GM21717 (cell line): ENCODE measurements around the gene SHLD3.
"Not testable (repeated sequence)": the region's sequence is repeated elsewhere in the genome, so short reads cannot be mapped to it uniquely, and the experiment has no call there.

ENCODE experiments used
- ATAC-seq: cut with Tn5 transposase; IDR thresholded peaks from one replicate; pipeline ENCODE4 v1.9.1; 2021; ENCODE audit warnings: mild to moderate bottlenecking, moderate library complexity; ENCODE audit not compliant: unreplicated experiment

SHLD3 gene, protein sequence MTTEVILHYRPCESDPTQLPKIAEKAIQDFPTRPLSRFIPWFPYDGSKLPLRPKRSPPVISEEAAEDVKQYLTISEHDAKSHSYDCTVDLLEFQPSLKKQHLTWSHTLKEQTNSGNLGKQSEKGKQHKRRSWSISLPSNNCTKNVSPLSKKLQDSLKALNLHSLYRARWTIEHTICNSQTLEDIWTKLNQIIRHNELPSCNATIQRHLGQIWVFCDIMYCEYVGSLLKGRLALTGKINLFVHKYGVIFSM

DNA sequence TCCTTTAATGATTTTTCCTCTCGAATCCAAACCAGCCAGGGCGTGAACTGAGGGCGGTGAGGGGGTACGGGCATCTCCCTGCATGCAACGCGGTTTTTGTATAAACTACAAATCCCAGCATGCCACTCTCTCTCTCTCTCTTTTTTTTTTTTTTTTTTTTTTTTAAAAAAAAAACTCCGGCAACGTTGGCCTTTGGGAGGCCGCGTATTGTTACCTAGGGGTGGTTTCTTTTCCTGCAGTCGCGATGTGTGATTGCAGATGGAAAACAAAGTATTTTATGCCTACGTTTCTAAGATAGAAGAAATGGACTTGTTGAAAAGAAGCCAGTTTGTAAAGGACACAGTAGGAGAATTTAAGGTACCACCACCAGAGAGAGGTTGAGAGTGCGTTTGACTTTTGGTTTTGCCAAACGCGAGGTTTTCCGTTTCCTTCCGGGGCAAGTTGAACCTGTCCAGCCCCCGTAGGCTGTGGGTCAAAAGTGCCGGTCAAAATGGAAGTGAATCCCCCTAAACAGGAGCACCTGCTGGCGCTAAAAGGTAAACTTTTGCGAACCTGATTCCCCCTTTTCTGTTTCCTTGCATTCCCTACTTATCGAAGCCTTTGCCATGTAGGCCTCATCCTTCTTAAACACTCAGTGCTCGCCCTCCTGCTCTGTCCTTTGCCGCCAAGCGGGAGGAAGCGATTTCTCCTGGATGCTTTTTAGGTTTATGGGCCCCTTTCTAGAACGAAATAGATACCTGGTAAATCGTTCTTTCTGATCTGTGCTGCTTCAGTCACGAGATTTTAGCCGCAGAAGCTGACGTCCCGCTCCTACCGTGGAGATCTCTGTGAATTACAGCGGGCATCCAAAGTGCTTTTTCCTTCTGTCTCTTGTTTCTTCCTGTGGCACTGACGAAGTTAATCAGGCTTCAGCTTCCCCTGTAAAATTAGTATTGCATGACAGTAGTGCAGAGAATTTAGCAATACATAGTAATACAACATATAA, at the start of gene SHLD3, which contains the start of gene TRAPPC13:
Gene SHLD3 (plus strand): TSS at position 457 of the 985 bp plus-strand sequence. CDS start 4,561 bp downstream, outside the sequence.
Gene TRAPPC13 (plus strand): TSS at position 457 of the 985 bp plus-strand sequence. CDS start 34 bp downstream, at position 491.
- ATAC-seq: peak; percentile 65

DNA sequence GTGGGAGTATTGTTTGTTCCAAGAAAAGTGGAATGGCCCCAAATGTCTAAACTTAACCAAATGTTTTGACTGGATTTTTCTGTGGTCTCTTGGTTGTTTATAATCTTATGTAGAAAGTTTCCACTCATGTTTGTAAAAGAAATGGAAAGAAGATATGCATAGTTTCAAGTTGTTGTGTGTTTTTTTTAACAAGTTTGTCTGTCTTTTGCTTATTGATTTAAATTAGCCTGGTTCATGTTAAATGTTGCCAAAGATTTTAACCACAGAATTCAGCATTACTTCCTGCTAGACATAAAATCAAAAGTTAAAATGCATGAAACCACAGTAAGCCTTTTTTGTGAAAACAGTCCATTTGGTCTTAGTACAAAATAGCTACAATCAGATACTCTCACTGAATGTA, 47.7 kb upstream of the SHLD3 start:
- ATAC-seq: no peak

DNA sequence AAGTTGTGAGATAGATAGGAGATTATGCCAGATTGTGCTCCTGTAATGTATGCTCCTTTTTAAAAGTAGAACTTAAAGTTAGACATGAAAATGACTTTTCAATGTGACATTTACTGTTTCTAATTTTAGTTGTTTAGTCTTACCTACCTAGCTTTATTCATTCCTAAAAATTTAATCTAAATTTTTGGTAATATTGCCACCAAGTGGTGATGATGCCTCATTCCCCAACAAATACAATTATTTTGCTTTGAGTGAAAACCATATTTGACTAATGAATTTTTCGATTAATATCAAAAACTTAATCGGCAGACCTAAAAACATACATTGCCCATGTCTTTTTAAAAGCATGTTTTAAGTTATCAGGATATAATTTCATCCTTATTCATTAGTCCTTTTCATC, 36.1 kb upstream of the SHLD3 start:
- no peak for ATAC-seq

DNA sequence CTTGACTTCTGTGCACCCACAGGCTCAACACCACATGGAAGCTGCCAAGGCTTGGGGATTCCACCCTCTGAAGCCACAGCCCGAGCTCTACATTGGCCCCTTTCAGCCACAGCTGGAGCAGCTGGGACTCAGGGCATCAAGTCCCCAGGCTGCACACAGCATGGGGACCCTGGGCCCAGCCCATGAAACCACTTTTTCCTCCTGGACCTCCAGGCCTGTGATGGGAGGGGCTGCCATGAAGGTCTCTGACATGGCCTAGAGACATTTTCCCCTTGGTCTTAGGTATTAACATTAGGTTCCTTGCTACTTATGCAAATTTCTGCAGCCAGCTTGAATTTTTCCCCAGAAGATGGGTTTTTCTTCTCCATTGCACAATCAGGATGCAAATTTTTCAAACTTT, 23.1 kb upstream of the SHLD3 start:
- not testable (repeated sequence) for ATAC-seq

DNA sequence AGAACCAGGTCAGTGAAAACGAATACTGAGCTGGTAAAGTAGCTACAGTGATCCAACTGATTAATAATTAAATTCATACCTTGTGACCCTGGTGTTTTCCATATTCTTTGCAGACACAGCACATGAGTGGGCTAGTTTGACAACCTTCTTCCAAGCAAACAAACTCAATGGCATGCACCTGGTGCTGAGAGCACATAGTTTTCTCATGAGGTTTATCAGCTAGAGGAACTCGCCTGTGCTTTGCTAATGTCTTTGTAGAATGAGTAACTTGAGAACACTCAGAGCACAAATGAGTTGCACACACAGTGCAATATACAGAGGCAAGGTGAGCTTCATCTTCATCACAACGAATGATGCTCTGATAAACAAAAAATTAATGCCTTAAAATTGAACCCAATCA, 13.3 kb upstream of the SHLD3 start:
- no peak for ATAC-seq

DNA sequence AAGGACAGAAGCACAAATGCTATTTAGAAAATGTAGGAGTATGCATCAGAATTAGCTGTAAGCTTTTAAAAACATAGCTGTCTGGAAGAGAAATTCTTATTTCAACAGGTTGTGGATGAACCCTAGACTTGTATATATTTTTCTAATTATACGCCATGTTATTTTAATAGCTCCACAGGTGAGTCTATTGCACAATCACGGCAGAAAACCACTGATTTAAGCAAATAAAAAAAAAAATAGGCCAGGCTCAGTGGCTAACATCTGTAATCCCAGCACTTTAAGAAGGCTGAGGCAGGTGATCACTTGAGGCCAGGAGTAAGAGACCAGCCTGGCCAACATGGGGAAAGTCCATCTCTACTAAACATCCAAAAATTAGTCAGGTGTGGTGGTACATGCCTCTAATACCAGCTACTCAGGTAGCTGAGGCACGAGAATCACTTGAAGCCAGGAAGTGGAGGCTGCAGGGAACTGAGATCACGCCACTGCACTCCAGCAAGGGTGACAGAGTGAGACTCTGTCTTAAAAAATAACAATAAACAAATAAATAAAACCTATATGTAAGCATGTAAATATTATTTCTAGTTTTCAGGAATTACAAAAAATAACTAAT, 12.4 kb upstream of the SHLD3 start:
- ATAC-seq: no peak

DNA sequence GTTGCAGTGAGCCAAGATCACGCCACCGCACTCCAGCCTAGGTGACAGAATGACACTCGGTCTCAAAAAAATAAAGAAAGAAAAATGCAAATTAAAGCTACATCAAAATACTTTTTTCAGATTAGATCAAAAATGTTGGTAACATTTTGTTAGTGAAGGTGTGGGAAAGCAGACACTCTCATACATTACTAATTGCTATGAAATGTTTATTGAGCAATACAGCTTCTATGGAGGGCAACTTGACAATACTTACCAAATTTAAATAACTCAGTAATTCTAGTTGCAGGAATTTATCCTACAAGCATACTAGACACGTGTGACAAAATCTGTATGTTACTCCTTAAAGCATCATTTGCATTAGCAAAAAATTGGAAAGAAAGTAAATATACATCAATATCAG, 4.8 kb upstream of the SHLD3 start:
- ATAC-seq: no peak

DNA sequence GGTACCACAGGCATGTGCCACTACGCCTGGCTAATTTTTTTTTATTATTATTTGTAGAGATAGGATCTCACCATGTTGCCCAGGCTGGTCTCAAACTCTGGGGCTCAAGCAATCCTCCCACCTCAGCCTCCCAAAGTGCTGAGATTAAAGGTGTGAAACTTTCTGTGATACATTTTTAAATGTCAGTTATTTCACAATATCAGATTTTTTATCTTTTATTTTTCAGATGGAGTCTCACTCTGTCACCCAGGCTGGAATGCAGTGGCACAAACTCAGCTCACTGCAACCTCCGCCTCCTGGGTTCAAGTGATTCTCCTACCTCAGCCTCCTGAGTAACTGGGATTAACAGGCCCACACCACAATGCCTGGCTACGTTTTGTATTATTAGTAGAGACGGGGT, 2.9 kb upstream of the SHLD3 start:
- not testable (repeated sequence) for ATAC-seq

DNA sequence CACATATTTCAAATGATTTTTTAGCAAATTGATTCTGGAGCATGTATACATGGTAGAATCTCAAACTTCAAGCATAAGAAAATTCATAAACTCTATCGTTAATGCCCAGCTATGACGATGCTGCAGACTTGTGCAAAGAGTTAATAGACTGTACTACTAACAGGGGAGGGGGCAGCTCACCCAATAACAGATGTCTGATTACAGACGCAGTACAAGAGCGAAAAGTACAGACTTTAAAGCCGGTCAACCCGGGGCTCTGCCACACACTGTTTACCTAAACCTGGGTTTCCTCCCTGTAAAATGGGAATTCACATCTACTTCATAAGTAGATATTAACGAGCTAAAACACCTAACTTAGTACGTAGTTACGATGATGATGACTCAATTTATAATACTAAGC, 1.3 kb upstream of the SHLD3 start:
- ATAC-seq: no peak

DNA sequence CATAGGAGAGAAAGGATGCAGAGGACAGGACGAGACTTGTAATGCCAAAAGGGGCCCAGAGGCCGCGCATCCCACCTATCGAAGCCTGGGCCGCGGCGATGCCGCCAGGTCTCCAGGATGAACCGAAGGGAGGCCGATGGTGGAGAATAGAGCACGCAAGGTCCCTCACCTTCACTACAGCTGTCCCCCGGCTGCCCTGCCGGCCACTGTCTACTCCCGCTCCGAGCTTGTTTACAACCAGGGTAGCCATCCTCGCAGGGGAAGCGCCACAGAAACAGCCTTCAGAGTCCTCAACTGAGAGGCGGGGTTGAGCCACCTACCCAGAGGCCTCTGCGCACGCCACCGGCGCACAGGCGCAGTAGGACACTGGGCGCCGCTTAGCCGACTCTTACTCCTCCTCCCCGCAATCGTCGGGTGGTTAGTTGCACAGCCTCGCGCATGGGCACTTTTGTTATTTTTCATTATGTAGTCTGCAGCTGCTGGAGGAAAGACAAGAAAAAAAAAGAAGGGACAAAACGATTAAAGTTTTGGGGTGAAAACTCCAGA, 729 bp upstream of the SHLD3 start, which contains the start of gene TRIM23:
Gene TRIM23 (minus strand): TSS at position 309 of the 546 bp plus-strand sequence. CDS start 59 bp downstream, at position 250.
- ATAC-seq: peak; percentile 95

DNA sequence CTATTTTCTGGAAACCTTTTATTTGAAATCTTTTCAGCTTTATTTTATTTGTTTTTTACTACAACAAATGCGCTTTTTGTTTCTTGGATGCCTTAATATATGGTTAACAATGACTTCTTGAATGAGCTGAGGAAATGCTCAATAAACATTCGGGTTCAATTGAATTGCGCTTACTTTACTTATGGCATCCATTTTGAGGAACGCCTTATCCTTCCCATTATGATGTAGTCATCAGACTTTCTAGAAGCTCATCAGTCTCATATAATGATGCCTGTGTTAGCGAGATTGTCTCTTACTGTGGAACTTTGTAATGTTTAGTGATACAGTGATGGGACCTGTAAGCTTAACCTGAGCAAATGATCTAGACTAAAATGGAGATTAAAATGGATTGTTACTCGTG, 916 bp downstream of the SHLD3 start:
- ATAC-seq: no peak

DNA sequence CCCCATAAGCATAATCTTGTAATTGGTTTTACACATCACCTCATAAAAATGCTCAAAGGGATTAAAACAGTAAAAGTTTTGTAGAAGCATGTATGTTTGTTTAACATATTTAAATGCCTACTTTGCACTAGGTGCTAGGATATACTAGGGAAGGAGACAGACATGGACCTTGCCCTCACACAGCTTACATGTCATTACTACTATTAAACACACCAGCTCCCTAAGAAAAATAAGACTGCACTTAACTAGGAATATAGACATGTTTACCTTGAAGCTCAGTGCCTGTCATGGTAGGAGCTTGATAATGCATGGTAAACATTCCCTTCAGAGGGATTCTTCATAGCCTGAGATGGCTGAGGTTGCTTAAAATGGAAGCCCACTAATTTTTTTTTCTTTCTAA, 6.2 kb downstream of the SHLD3 start:
- ATAC-seq: no peak

DNA sequence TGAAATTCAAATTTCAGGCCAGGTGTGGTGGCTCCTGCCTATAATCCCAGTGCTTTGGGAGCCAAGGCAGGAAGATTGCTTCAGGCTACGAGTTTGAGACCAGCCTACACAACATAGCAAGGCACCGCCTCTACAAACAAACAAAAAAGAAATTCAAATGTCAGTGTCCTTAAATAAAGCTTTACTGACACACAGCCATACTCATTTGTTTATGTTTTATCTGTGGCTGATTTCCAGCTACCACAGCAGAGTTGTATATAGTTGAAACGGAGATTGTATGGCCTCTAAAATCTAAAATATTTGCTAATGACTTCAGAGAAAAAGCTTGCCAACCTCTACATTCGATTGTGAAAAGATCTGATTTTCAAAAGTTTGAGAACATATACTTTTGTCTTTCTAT, 15.4 kb downstream of the SHLD3 start:
- no peak for ATAC-seq

DNA sequence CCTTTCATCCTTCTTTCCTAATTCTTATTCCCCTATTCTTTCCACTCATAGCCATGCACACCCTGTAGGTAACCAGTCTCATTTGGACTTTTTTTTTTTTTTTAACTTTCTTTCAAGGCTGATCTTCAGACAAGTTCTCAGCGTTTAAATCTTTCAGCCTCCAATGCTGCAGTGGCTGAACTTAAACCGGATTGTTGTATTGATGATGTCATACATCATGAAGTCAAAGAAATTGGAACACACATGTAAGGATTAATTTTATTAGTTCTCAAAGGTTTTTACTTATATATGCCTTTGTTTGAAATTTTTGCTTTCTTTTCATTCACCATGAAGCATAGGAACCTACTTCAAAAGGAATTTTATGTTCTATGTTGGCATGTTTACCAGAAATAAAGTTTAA, 22.1 kb downstream of the SHLD3 start:
- ATAC-seq: no peak

DNA sequence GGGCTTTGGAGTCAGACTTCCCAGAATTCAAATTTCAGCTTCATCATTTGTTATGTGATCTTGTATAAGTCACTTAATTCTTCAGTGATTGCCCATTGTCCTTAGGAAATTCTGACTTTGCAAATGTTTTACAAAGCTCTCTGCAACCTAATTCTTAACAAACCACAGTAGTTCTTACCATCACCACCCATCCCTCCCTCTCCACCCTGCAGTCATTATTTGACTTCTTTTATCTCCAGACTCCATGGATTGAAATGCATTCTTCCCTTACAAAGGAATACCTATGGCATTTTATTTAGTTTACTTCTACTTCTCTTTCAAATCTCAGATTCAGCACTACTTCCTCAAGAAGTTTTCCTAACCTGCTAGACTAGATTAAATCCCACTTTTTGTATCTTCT, 23.1 kb downstream of the SHLD3 start:
- ATAC-seq: no peak

DNA sequence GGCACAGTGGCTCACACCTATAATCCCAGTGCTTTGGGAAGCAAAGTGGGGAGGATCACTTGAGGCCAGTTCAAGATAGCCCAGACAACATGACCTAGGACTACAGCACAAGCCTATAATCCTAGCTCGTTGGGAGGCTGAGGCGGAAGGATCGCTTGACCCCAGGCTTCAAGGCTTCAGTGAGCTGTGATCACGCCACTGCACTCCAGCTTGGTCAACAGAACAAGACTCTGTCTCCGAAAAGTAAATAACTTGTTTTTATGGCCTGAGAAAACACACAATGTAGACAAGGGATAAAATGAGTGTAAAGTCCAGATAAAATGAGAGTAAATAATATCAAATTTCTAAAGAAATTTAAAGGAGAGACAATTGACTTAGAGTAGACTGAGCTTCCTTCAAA, 26.3 kb downstream of the SHLD3 start:
- no peak for ATAC-seq

DNA sequence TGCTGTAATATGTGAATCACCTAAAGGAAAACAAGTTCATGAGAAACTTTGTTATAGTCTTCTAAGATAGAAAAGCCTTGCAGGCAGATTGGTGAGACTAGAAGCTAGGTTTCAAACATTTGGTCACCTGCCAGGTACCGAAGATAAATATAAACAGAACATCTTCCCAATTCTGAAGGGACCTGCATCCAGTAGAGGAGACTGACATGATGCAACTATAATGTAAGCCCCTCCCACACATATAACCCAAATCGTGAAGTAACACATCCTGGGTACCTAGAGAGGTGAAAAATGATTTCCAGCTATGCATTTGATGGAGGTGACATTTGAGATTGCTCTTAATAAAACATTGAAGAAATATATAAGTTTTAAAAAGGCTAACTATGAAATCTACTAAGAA, 29.9 kb downstream of the SHLD3 start:
- no peak for ATAC-seq

DNA sequence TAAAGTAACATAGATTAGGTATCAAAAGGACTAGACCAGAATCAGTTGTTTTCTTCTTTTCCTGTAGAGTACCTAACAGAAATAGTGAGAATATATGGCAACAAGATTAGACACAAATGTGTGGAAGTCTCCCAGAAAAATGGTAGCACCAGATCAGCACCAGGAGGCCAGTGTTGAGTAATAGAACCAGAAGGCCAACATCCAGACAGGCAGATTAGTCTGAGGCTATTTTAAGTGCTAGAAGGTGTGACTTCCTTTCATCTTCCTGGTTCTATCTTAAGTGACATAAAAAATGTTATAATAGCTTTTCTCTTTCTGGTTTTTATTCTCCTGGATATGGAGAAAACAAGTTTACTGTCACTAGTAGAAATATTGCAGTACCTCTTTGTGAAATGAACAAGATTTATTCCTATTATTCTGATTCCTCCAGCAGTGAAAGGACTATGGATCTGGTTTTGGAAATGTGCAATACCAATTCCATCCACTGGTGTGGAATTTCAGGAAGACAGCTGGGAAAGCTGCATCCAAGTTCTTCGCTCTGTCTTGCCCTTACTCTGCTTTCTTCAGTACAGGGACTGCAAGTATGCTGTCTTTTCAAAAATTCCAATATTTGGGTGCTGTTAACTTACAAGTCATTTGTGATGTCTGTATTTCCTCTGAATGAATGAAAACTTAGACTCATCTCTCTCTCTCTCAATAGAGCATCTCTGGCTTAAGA, 39.1 kb downstream of the SHLD3 start:
- ATAC-seq: no peak

DNA sequence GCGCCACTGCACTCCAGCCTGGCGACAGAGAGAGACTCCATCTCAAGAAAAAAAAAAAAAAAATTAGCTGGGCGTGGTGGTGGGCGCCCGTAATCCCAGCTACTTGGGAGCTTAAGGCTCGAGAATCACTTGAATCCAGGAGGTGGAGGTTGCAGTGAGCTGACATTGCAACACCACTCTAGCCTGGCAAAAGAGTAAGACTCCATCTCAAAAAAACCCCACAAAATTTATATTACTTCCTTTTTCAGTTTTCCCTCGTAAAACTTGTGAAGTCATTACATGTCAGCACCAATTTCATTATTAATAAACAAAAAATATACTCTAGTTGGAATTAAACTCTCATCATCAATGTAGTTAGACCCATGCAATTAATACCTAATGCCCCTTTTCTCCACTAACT, 43.9 kb downstream of the SHLD3 start:
- no peak for ATAC-seq

DNA sequence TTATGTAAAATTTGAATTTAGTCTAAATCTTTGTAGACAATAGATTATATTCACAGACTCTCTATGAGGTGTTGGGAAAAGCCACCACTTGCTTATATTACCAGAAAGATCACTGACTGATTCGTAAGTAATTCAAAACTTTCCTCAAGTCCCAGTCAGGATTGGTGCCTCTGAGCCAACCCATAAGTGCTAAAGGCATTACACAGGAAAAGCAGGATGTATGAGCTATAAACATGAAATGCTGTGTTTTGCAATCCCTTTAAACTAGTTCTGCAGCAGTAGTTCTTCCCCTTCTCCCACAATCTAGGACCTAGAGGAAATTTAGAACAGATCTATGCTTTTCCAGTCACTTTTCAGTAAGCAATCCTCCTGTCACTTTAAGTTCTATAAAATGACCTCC, 48.0 kb downstream of the SHLD3 start:
- ATAC-seq: no peak
